Brain pericyte (primary cell): ENCODE results near the gene MAP3K21.

ENCODE experiments used
- DNase-seq: peaks from one replicate; pipeline ENCODE4 v3.0.0-alpha.2; 2012; ENCODE audit warnings: low read depth, low spot score

MAP3K21 gene

GRCh38 chr1:233327651-233328141 lies at the start of gene MAP3K21:
TSS of gene MAP3K21 (plus strand) at chr1:233327724. CDS start at chr1:233328029, 305 bp downstream.
- no peak for DNase-seq

- no peak for DNase-seq
Measured at GRCh38 chr1:233278631-233279030, 48.9 kb upstream of the MAP3K21 start.

- DNase-seq, result no peak
Measured at GRCh38 chr1:233279971-233280370, 47.6 kb upstream of the MAP3K21 start.

GRCh38 chr1:233281711-233282581 lies 45.6 kb upstream of the MAP3K21 start:
- peak; percentile 44 for DNase-seq

GRCh38 chr1:233282582-233282886 lies 45.0 kb upstream of the MAP3K21 start:
- no peak for DNase-seq

- DNase-seq, result no peak
Measured at GRCh38 chr1:233289676-233290075, 37.8 kb upstream of the MAP3K21 start.

GRCh38 chr1:233290396-233291034 lies 37.0 kb upstream of the MAP3K21 start:
- DNase-seq, result no peak

- DNase-seq, result no peak
Measured at GRCh38 chr1:233293556-233294446, 33.7 kb upstream of the MAP3K21 start.

- no peak for DNase-seq
Measured at GRCh38 chr1:233294913-233295236, 32.6 kb upstream of the MAP3K21 start.

- DNase-seq, result no peak
Measured at GRCh38 chr1:233295237-233295974, 32.1 kb upstream of the MAP3K21 start, which contains the start of gene PCNX2. TSS of gene PCNX2 (minus strand) at chr1:233295725. CDS start at chr1:233295478, 247 bp downstream.

GRCh38 chr1:233295975-233296322 lies 31.6 kb upstream of the MAP3K21 start:
- no peak for DNase-seq

- no peak for DNase-seq
Measured at GRCh38 chr1:233299450-233299849, 28.1 kb upstream of the MAP3K21 start.

GRCh38 chr1:233300326-233300725 lies 27.2 kb upstream of the MAP3K21 start:
- DNase-seq, result no peak

- no peak for DNase-seq
Measured at GRCh38 chr1:233304489-233305102, 22.9 kb upstream of the MAP3K21 start.

- DNase-seq, result no peak
Measured at GRCh38 chr1:233313434-233314155, 13.9 kb upstream of the MAP3K21 start.

GRCh38 chr1:233315718-233316301 lies 11.7 kb upstream of the MAP3K21 start:
- no peak for DNase-seq

GRCh38 chr1:233316473-233316872 lies 11.1 kb upstream of the MAP3K21 start:
- DNase-seq, result no peak

GRCh38 chr1:233319272-233319671 lies 8.3 kb upstream of the MAP3K21 start:
- DNase-seq, result no peak

GRCh38 chr1:233320023-233320422 lies 7.5 kb upstream of the MAP3K21 start:
- DNase-seq, result no peak

GRCh38 chr1:233323718-233324117 lies 3.8 kb upstream of the MAP3K21 start:
- DNase-seq, result no peak
